K562 (cell line): ENCODE results near the gene IL37. TPM values are rescaled to one million over a fixed set of nuclear protein-coding genes. Genes with fewer than 3 reads are reported as not detected.
A peak's percentile ranks its signal among the peaks of the same experiment; 100 is the strongest.

Experiments used
- ATAC-seq: fragments of 200-7000 bp; cut with Tn5 transposase; 3 replicates; pipeline ENCODE4 v1.9.1; 2020; ENCODE audit warnings: moderate library complexity
- BruUV-seq: library from RNA; stranded (reverse); fragments of 400-500 nt; replicated peaks from 2 replicates; lab custom pipeline; 2021; lab: Mats Ljungman, UMichigan
- CTCF ChIA-PET: fragments of 300-600 bp; formaldehyde crosslinking; extraction: SDS; loops from one replicate; lab custom pipeline; 2021; ENCODE audit warnings: low intra/inter-chr PET ratio; lab: Yijun Ruan, JAX
- POLR2A ChIA-PET: fragments of 300-600, 350-650 bp; sonication (Branson Sonifier 250); formaldehyde crosslinking; extraction: SDS; loops from one replicate; lab custom pipeline; 2021; ENCODE audit warnings: antibody characterized with exemption, inconsistent platforms; lab: Yijun Ruan, JAX
- DNase-seq, 4 experiments: peaks; one replicate each; pipeline versions ENCODE4 v3.0.0 to v3.0.0-alpha.2; 2011 to 2018; ENCODE audit warnings: low spot score in 3 of 4, mixed read lengths in 3 of 4; ENCODE audit errors: extremely low read depth in 1 of 4
- FAIRE-seq: peaks from 2 replicates; lab custom pipeline; 2011; peaks lifted over from hg19 to GRCh38; lab: Jason Lieb, UNC
- H2AFZ ChIP-seq: 2 replicates; pipeline ENCODE4 v1.6.0; 2011; ENCODE audit warnings: low read depth, low read length, control low read depth, inconsistent platforms
- H3K27ac ChIP-seq: fragments of 200-600 bp; 3 replicates; pipeline ENCODE4 v1.8.0; 2011; ENCODE audit warnings: low read depth, mild to moderate bottlenecking, control low read depth, inconsistent platforms, low read length, moderate library complexity, mixed read lengths; ENCODE audit errors: extremely low read depth
- H3K27me3 ChIP-seq, 2 experiments: fragments of 300-600 bp in 1 of 2; 2 replicates in 1 of 2; 3 replicates in 1 of 2; pipeline versions ENCODE4 v1.6.0 to v1.8.0; 2011; ENCODE audit warnings: inconsistent platforms in 2 of 2, low read length in 2 of 2, mild to moderate bottlenecking in 1 of 2, mixed read lengths in 1 of 2, moderate library complexity in 1 of 2; ENCODE audit not compliant: control insufficient read depth in 2 of 2, insufficient read depth in 2 of 2
- H3K36me3 ChIP-seq: fragments of 300-600 bp; 3 replicates; pipeline ENCODE4 v1.8.0; 2011; ENCODE audit warnings: mild to moderate bottlenecking, low read length, inconsistent platforms; ENCODE audit not compliant: control insufficient read depth, insufficient read depth
- H3K4me1 ChIP-seq, 2 experiments: fragments of 200-600 bp in 1 of 2; replicated peaks in 1 of 2; 2 replicates in 1 of 2; 3 replicates in 1 of 2; pipeline versions ENCODE4 v1.5.1 to v1.8.0; 2011; ENCODE audit warnings: inconsistent platforms in 2 of 2, low read length in 2 of 2, mild to moderate bottlenecking in 1 of 2, mixed read lengths in 1 of 2, moderate library complexity in 1 of 2; ENCODE audit not compliant: control insufficient read depth in 2 of 2, insufficient read depth in 2 of 2
- H3K4me2 ChIP-seq: 2 replicates; pipeline ENCODE4 v1.6.1; 2011; ENCODE audit warnings: low read length, control low read depth, inconsistent platforms, mixed read lengths; ENCODE audit not compliant: insufficient read depth
- H3K4me3 ChIP-seq: fragments of 200-600 bp; sonication (generic), shearing (Covaris generic); 2 replicates; pipeline ENCODE4 v1.5.1; 2016; ENCODE audit warnings: control low read depth, inconsistent platforms
- H3K79me2 ChIP-seq: fragments of 200-600 bp; 3 replicates; pipeline ENCODE4 v1.8.0; 2011; ENCODE audit warnings: low read length, inconsistent platforms; ENCODE audit not compliant: control insufficient read depth, insufficient read depth
- H3K9ac ChIP-seq, 2 experiments: 2 replicates each; pipeline versions ENCODE4 v1.6.0 to v1.6.1; 2011; ENCODE audit warnings: low read depth in 2 of 2, low read length in 2 of 2, control low read depth in 1 of 2, inconsistent platforms in 1 of 2, mild to moderate bottlenecking in 1 of 2, mixed read lengths in 1 of 2; ENCODE audit not compliant: insufficient read depth in 1 of 2
- H3K9me1 ChIP-seq: one replicate; pipeline ENCODE4 v1.6.0; 2011; ENCODE audit warnings: inconsistent platforms, mild to moderate bottlenecking, low read length, moderate library complexity; ENCODE audit not compliant: control insufficient read depth, insufficient read depth
- H3K9me3 ChIP-seq: replicated peaks from 2 replicates; pipeline ENCODE4 v1.5.1; 2011; ENCODE audit warnings: low read depth, low read length, inconsistent platforms; ENCODE audit not compliant: control insufficient read depth, insufficient read depth
- H4K20me1 ChIP-seq: replicated peaks from 2 replicates; pipeline ENCODE4 v1.6.1; 2011; ENCODE audit warnings: low read length, inconsistent platforms, mixed read lengths; ENCODE audit not compliant: control insufficient read depth, insufficient read depth
- C11orf30 ChIP-seq: fragments of 450-650 bp; IDR thresholded peaks from 2 replicates; pipeline ENCODE4 v1.6.1; 2016; ENCODE audit warnings: low read depth, mild to moderate bottlenecking
- FOXJ2 ChIP-seq: fragments of 200-800 bp; sonication (Bioruptor generic); IDR thresholded peaks from 2 replicates; pipeline ENCODE4 v1.6.1; 2016; ENCODE audit warnings: missing genetic modification characterization, missing compliant biosample characterization
- JUND ChIP-seq, 2 experiments: IDR thresholded peaks; 2 replicates in 1 of 2; 3 replicates in 1 of 2; pipeline ENCODE4 v1.6.1; 2011; ENCODE audit warnings: borderline replicate concordance in 2 of 2, low read depth in 2 of 2, low read length in 2 of 2, improper control_type of control experiment in 1 of 2, missing biosample characterization in 1 of 2, missing genetic modification characterization in 1 of 2, missing genetic modification reagents in 1 of 2
- MBD2 ChIP-seq: sonication (generic); IDR thresholded peaks from 2 replicates; pipeline ENCODE4 v1.6.1; 2016; ENCODE audit warnings: low read depth, borderline replicate concordance
- MCM5 ChIP-seq: fragments of 450-650 bp; IDR thresholded peaks from 2 replicates; pipeline ENCODE4 v1.6.1; 2016; ENCODE audit warnings: low read depth
- NFIC ChIP-seq: fragments of 450-650 bp; IDR thresholded peaks from 2 replicates; pipeline ENCODE4 v1.6.1; 2017; ENCODE audit warnings: mild to moderate bottlenecking, inconsistent platforms
- SMARCE1 ChIP-seq: fragments of 450-650 bp; IDR thresholded peaks from 2 replicates; pipeline ENCODE4 v1.7.1; 2016; ENCODE audit warnings: mild to moderate bottlenecking
- TCF3 ChIP-seq: sonication (generic); formaldehyde crosslinking; IDR thresholded peaks from 2 replicates; pipeline ENCODE4 v1.4.0; 2020; ENCODE audit warnings: mild to moderate bottlenecking, missing genetic modification reagents
- ZNF589 ChIP-seq: fragments of 200-800 bp; sonication (Bioruptor generic); IDR thresholded peaks from 2 replicates; pipeline ENCODE4 v1.6.1; 2016; ENCODE audit warnings: low read depth, missing genetic modification characterization, missing compliant biosample characterization
- WGBS: fragments of 100-300 bp; shearing (Covaris generic); methylation state at CpG from one replicate; pipeline ENCODE4 v1.1.6; 2016; ENCODE audit warnings: low coverage, mixed read lengths; ENCODE audit not compliant: insufficient coverage; ENCODE audit errors: missing lambda C conversion rate; 5-methylcytosine and 5-hydroxymethylcytosine counted together
- in situ Hi-C: fragments of 300-500 bp; cut with MboI; formaldehyde crosslinking; loops from 4 replicates; pipeline ENCODE4 v1.15.0; 2018; ENCODE audit warnings: inconsistent platforms, mixed read lengths
- intact Hi-C: fragments of 100-400 bp; cut with micrococcal nuclease; formaldehyde crosslinking; loops from 2 replicates; pipeline ENCODE4 v1.14.2; 2022
- polyA plus RNA-seq, 8 experiments: library from polyadenylated mRNA; depleted of rRNA in 4 of 8; stranded (reverse) in 5 of 8; unstranded in 3 of 8; fragments of >200 nt; fragmentation: Nextera tagmentation in 2 of 8; fragmentation: Illumina TruSeq in 1 of 8; extraction: Ambion mirVana in 2 of 8; extraction: Trizol in 1 of 8; gene quantifications; 2 replicates each; pipeline versions ENCODE4 v1.2.1 to v1.2.3, GENCODE V29; 2011 to 2014; ENCODE audit warnings: inconsistent platforms in 1 of 8, missing spikeins in 1 of 8
- total RNA-seq, 7 experiments: library from RNA; depleted of rRNA in 6 of 7; stranded (reverse); fragments of >200 nt in 6 of 7; fragmentation: Illumina TruSeq in 2 of 7; extraction: Trizol in 2 of 7; gene quantifications; 2 replicates each; pipeline versions ENCODE4 v1.2.1 to v1.2.3, GENCODE V29; 2011 to 2021; ENCODE audit warnings: low replicate concordance in 1 of 7
- TF ChIP-seq, protein P1 (sequence below), 2 experiments: fragments of 450-650 bp; conservative IDR thresholded peaks; 2 replicates each; pipeline ENCODE4 v1.6.1; 2017; ENCODE audit warnings: mild to moderate bottlenecking in 2 of 2, moderate library complexity in 2 of 2
- TF ChIP-seq, protein P2 (sequence below): fragments of 450-650 bp; IDR thresholded peaks from 2 replicates; pipeline ENCODE4 v1.6.1; 2017; ENCODE audit warnings: antibody characterized with exemption, mild to moderate bottlenecking
- TF ChIP-seq, protein P3 (sequence below): fragments of 250-450 bp; sonication (Bioruptor Pico); IDR thresholded peaks from 2 replicates; pipeline ENCODE4 v1.5.0; 2020; ENCODE audit warnings: mild to moderate bottlenecking, borderline replicate concordance
- TF ChIP-seq, protein P4 (sequence below): sonication (generic); formaldehyde crosslinking; IDR thresholded peaks from 2 replicates; pipeline ENCODE4 v1.9.0; 2022; ENCODE audit warnings: mild to moderate bottlenecking, missing genetic modification reagents

The IL37 gene
- total and polyA plus RNA-seq, 9 of the 15 experiments (the other 6 are each of a cell fraction or from before 2014, with no cell fraction given): not detected

DNA sequence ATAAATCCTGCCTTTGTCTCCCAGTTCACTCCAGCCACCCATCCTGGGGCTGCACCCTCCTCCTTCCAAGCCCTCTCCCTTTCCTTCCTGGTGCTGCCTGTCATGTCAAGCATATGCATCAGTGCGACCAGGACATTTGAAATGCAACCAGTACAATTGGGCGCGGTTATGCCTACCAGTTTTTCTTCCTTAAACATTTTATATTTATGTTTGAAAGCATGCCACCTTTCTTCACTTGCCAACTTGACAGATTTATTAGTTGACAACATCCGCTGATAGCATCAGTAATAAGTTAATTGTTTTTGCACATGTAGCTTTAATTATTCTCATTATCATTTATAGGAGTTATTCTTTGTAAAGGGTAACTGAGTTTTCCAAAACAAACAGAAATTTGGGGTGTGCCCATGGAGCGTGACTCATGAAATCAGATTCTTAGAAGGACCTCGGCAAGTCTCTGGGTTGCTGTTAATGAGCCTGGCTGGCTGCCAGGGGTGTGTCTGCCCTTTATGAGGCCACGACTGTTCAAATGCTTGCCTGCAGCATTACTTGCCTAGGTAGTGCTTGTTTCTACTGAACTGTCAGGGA lies 41.6 kb upstream of the IL37 start:
- in situ Hi-C loops: no loop called here
- FAIRE-seq (peak; percentile 97), DNase-seq (peak; percentile 45 to 94 (median 63)), ATAC-seq (peak; percentile 96)
- WGBS: 6% methylated on average over 7 of the region's 7 CpGs
- H3K79me2 ChIP-seq: no peaks in the 10 kb centered on the region
- POLR2A ChIA-PET: interaction anchor here (1.1 kb wide), 1 partner anchor 16 kb away, joined by 5 read pairs; no protein-coding TSS in a partner anchor
- H3K9me3 ChIP-seq: no peaks in the 10 kb centered on the region
- H2AFZ ChIP-seq: no peak overlapping the region
- H3K27me3 ChIP-seq: no peaks in the 10 kb centered on the region; a peak in 1 of 5 replicates
- no peak overlapping the region; a peak in 1 of 4 replicates for H3K9ac ChIP-seq
- no peaks in the 10 kb centered on the region for H3K36me3 ChIP-seq
- no TSS peak for BruUV-seq
- H3K4me3 ChIP-seq: no peak overlapping the region
- peak overlapping the region; percentile 10; the same call in 1 of the 2 replicates for H3K4me2 ChIP-seq
- no peak overlapping the region for H3K27ac ChIP-seq
- H3K9me1 ChIP-seq: no peaks in the 10 kb centered on the region
- CTCF ChIA-PET: no interaction called here
- no peaks in the 10 kb centered on the region for H4K20me1 ChIP-seq
- H3K4me1 ChIP-seq: peaks cover 10 to 12% of the 10 kb centered on the region in 2 experiments
- intact Hi-C loops: no loop called here
- TF ChIP-seq JUND (IDR thresholded peaks at IDR 0.05; ENCODE audit: borderline replicate concordance, low read depth, low read length): peak; percentile 90
- TF ChIP-seq JUND (tag; IDR thresholded peaks at IDR 0.05; ENCODE audit: borderline replicate concordance, low read depth, low read length): peak; percentile 80; the same call in 2 of the 3 replicates
- TF ChIP-seq NFIC: peak; percentile 98
- TF ChIP-seq, protein P1, sequence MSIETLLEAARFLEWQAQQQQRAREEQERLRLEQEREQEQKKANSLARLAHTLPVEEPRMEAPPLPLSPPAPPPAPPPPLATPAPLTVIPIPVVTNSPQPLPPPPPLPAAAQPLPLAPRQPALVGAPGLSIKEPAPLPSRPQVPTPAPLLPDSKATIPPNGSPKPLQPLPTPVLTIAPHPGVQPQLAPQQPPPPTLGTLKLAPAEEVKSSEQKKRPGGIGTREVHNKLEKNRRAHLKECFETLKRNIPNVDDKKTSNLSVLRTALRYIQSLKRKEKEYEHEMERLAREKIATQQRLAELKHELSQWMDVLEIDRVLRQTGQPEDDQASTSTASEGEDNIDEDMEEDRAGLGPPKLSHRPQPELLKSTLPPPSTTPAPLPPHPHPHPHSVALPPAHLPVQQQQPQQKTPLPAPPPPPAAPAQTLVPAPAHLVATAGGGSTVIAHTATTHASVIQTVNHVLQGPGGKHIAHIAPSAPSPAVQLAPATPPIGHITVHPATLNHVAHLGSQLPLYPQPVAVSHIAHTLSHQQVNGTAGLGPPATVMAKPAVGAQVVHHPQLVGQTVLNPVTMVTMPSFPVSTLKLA (conservative IDR thresholded peaks at IDR 0.05): peak; percentile 35 to 42; a peak in 2 of 4 replicates
- no peak for TF ChIP-seq MCM5
- TF ChIP-seq, protein P2, sequence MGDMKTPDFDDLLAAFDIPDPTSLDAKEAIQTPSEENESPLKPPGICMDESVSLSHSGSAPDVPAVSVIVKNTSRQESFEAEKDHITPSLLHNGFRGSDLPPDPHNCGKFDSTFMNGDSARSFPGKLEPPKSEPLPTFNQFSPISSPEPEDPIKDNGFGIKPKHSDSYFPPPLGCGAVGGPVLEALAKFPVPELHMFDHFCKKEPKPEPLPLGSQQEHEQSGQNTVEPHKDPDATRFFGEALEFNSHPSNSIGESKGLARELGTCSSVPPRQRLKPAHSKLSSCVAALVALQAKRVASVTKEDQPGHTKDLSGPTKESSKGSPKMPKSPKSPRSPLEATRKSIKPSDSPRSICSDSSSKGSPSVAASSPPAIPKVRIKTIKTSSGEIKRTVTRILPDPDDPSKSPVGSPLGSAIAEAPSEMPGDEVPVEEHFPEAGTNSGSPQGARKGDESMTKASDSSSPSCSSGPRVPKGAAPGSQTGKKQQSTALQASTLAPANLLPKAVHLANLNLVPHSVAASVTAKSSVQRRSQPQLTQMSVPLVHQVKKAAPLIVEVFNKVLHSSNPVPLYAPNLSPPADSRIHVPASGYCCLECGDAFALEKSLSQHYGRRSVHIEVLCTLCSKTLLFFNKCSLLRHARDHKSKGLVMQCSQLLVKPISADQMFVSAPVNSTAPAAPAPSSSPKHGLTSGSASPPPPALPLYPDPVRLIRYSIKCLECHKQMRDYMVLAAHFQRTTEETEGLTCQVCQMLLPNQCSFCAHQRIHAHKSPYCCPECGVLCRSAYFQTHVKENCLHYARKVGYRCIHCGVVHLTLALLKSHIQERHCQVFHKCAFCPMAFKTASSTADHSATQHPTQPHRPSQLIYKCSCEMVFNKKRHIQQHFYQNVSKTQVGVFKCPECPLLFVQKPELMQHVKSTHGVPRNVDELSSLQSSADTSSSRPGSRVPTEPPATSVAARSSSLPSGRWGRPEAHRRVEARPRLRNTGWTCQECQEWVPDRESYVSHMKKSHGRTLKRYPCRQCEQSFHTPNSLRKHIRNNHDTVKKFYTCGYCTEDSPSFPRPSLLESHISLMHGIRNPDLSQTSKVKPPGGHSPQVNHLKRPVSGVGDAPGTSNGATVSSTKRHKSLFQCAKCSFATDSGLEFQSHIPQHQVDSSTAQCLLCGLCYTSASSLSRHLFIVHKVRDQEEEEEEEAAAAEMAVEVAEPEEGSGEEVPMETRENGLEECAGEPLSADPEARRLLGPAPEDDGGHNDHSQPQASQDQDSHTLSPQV: no peak
- peak; percentile 80 for TF ChIP-seq C11orf30
- TF ChIP-seq, protein P3, sequence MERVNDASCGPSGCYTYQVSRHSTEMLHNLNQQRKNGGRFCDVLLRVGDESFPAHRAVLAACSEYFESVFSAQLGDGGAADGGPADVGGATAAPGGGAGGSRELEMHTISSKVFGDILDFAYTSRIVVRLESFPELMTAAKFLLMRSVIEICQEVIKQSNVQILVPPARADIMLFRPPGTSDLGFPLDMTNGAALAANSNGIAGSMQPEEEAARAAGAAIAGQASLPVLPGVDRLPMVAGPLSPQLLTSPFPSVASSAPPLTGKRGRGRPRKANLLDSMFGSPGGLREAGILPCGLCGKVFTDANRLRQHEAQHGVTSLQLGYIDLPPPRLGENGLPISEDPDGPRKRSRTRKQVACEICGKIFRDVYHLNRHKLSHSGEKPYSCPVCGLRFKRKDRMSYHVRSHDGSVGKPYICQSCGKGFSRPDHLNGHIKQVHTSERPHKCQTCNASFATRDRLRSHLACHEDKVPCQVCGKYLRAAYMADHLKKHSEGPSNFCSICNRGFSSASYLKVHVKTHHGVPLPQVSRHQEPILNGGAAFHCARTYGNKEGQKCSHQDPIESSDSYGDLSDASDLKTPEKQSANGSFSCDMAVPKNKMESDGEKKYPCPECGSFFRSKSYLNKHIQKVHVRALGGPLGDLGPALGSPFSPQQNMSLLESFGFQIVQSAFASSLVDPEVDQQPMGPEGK: no peak
- TF ChIP-seq ZNF589 (CRISPR knock-in tag): 0 out of 2 replicates have a peak, but pooled peaks have one; percentile 26
- peak; percentile 61; the same call in 1 of the 2 replicates for TF ChIP-seq SMARCE1
- no peak for TF ChIP-seq MBD2
- TF ChIP-seq TCF3 (CRISPR knock-in tag): no peak
- TF ChIP-seq FOXJ2: peak; percentile 89; the same call in 1 of the 2 replicates
- TF ChIP-seq, protein P4, sequence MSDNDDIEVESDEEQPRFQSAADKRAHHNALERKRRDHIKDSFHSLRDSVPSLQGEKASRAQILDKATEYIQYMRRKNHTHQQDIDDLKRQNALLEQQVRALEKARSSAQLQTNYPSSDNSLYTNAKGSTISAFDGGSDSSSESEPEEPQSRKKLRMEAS (CRISPR knock-in tag): no peak
